Hepatocyte (in vitro differentiated cells): ENCODE measurements around the gene IL23R. TPM values are rescaled to one million over a fixed set of nuclear protein-coding genes. Genes with fewer than 3 reads are reported as not detected.
A peak's percentile ranks its signal among the peaks of the same experiment; 100 is the strongest.

Experiments
- DNase-seq: peaks from one replicate; pipeline ENCODE4 v3.0.0-alpha.2; 2016; ENCODE audit warnings: low spot score
- H2AFZ ChIP-seq: fragments of 200-600 bp; sonication (generic); 2 replicates; pipeline ENCODE4 v1.6.0; 2016; ENCODE audit warnings: antibody characterized with exemption, mild to moderate bottlenecking
- H3K27ac ChIP-seq: fragments of 200-600 bp; sonication (generic); 2 replicates; pipeline ENCODE4 v1.5.1; 2016; ENCODE audit warnings: mild to moderate bottlenecking
- H3K27me3 ChIP-seq: fragments of 200-600 bp; sonication (generic); 2 replicates; pipeline ENCODE4 v1.6.1; 2016
- H3K36me3 ChIP-seq: fragments of 200-600 bp; sonication (generic); replicated peaks from 2 replicates; pipeline ENCODE4 v1.5.1; 2016; ENCODE audit warnings: low read depth; ENCODE audit not compliant: insufficient read depth
- H3K4me1 ChIP-seq: fragments of 200-600 bp; sonication (generic); 2 replicates; pipeline ENCODE4 v1.5.1; 2016; ENCODE audit warnings: mild to moderate bottlenecking, moderate library complexity; ENCODE audit not compliant: insufficient read depth
- H3K4me2 ChIP-seq: fragments of 200-600 bp; sonication (generic); 2 replicates; pipeline ENCODE4 v1.6.0; 2016
- H3K4me3 ChIP-seq: fragments of 200-600 bp; sonication (generic); 2 replicates; pipeline ENCODE4 v1.5.1; 2016; ENCODE audit warnings: mild to moderate bottlenecking
- H3K79me2 ChIP-seq: fragments of 200-600 bp; sonication (generic); 2 replicates; pipeline ENCODE4 v1.6.0; 2017; ENCODE audit warnings: mild to moderate bottlenecking
- H3K9me2 ChIP-seq: fragments of 200-600 bp; sonication (generic); replicated peaks from 2 replicates; pipeline ENCODE4 v1.6.0; 2017; ENCODE audit warnings: mild to moderate bottlenecking; ENCODE audit not compliant: insufficient read depth
- H3K9me3 ChIP-seq: fragments of 200-600 bp; sonication (generic); 2 replicates; pipeline ENCODE4 v1.5.1; 2016; ENCODE audit warnings: low read depth, mild to moderate bottlenecking
- H4K20me1 ChIP-seq: fragments of 200-600 bp; sonication (generic); 2 replicates; pipeline ENCODE4 v1.6.0; 2016; ENCODE audit warnings: mild to moderate bottlenecking; ENCODE audit not compliant: insufficient read depth, poor library complexity, severe bottlenecking
- EZH2 ChIP-seq: fragments of 200-600 bp; sonication (generic); IDR thresholded peaks from 2 replicates; pipeline ENCODE4 v1.6.1; 2016; ENCODE audit warnings: antibody characterized with exemption, mild to moderate bottlenecking, borderline replicate concordance
- EZH2phosphoT487 ChIP-seq: fragments of 200-600 bp; sonication (generic); IDR thresholded peaks from one replicate; pipeline ENCODE4 v1.6.1; 2018; ENCODE audit warnings: antibody characterized with exemption, mild to moderate bottlenecking, low read depth, moderate library complexity; ENCODE audit not compliant: unreplicated experiment, severe bottlenecking
- WGBS: methylation state at CpG from one replicate; pipeline ENCODE4 v1.1.6; 2016; ENCODE audit warnings: low lambda C conversion rate; ENCODE audit errors: missing lambda C conversion rate; 5-methylcytosine and 5-hydroxymethylcytosine counted together
- polyA plus RNA-seq: library from polyadenylated mRNA; unstranded; fragments of >200 nt; fragmentation: Nextera tagmentation; extraction: Ambion mirVana; gene quantifications from 2 replicates; pipeline ENCODE4 v1.2.1, GENCODE V29; 2016
- total RNA-seq: library from RNA; depleted of rRNA; stranded (reverse); fragments of >200 nt; gene quantifications from 2 replicates; pipeline ENCODE4 v1.2.3, GENCODE V29; 2014
- TF ChIP-seq, protein P1 (sequence below): fragments of 200-600 bp; sonication (generic); IDR thresholded peaks from 2 replicates; pipeline ENCODE4 v1.5.1; 2016; ENCODE audit warnings: antibody characterized with exemption, mild to moderate bottlenecking; ENCODE audit not compliant: poor library complexity

IL23R gene
- total and polyA plus RNA-seq, 2 experiments from 2014 or later: 0.20 TPM; not detected in 1

DNA sequence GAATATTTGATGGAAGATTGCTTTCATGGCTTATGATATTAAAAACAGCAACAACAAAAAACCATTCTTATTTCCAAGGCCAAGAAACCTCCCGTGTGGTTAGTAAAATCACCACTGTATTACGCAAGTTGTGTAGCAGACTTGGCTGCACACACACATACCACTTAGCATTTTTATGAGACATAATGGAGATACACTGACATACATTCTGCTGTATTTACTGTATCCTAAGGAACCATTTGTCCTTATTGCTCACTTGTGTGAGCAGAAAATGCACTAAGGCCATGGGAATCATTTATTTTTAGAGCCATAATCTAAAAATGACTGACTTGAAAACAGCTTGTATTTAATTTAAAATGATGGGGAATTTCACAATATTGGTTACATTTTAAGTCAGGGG, 30.9 kb upstream of the IL23R start:
- Histone ChIP-seq H3K9me2 (no peaks in the 10 kb centered on the region), H3K4me2 (no peak overlapping the region), H2AFZ (no peak overlapping the region), H3K27ac (no peak overlapping the region), H3K4me3 (no peak overlapping the region), H3K4me1 (peaks cover 39% of the 10 kb centered on the region), H3K27me3 (no peaks in the 10 kb centered on the region), H3K79me2 (no peaks in the 10 kb centered on the region), H4K20me1 (no peaks in the 10 kb centered on the region), H3K36me3 (no peaks in the 10 kb centered on the region), H3K9me3 (no peaks in the 10 kb centered on the region)
- no peak for TF ChIP-seq EZH2
- no peak for TF ChIP-seq EZH2phosphoT487
- TF ChIP-seq, protein P1, sequence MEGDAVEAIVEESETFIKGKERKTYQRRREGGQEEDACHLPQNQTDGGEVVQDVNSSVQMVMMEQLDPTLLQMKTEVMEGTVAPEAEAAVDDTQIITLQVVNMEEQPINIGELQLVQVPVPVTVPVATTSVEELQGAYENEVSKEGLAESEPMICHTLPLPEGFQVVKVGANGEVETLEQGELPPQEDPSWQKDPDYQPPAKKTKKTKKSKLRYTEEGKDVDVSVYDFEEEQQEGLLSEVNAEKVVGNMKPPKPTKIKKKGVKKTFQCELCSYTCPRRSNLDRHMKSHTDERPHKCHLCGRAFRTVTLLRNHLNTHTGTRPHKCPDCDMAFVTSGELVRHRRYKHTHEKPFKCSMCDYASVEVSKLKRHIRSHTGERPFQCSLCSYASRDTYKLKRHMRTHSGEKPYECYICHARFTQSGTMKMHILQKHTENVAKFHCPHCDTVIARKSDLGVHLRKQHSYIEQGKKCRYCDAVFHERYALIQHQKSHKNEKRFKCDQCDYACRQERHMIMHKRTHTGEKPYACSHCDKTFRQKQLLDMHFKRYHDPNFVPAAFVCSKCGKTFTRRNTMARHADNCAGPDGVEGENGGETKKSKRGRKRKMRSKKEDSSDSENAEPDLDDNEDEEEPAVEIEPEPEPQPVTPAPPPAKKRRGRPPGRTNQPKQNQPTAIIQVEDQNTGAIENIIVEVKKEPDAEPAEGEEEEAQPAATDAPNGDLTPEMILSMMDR: no peak
- peak; percentile 26 for DNase-seq
- 40% methylated on average over 2 of the region's 2 CpGs for WGBS

DNA sequence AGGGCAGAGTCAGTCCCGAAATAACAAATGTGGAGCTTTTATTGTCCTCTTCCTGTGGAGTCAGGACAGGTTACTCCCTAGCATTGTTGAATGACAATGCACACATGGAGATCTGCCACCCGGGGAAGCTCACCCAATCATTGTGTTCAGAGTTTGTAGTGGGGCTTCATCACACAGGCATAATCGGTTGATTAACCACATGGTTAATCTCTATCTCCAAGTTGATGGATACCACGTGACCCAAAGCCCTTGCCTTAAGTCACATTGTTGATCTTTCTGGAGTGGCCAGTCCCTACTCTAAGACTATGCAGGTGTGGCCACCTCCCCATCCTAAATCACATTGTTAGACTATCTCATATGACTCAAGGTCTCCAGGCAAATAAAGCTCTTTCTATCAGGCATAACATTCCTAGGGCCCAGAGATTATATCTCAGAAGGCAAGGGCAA, 28.9 kb upstream of the IL23R start:
- H3K4me3 ChIP-seq: no peak overlapping the region
- H3K4me1 ChIP-seq: peaks cover 44% of the 10 kb centered on the region
- peak overlapping the region; percentile 35 for H3K4me2 ChIP-seq
- TF ChIP-seq, protein P1: no peak
- TF ChIP-seq EZH2phosphoT487 (no peak), EZH2 (no peak)
- H3K9me3 ChIP-seq: no peaks in the 10 kb centered on the region
- H3K27me3 ChIP-seq: no peaks in the 10 kb centered on the region
- DNase-seq: peak; percentile 75
- H3K27ac ChIP-seq: peak overlapping the region; percentile 75
- H2AFZ ChIP-seq: no peak overlapping the region
- no peaks in the 10 kb centered on the region for H3K36me3 ChIP-seq
- H3K9me2 ChIP-seq: no peaks in the 10 kb centered on the region
- no peaks in the 10 kb centered on the region for H4K20me1 ChIP-seq
- H3K79me2 ChIP-seq: no peaks in the 10 kb centered on the region
- WGBS: 38% methylated on average over 4 of the region's 4 CpGs

DNA sequence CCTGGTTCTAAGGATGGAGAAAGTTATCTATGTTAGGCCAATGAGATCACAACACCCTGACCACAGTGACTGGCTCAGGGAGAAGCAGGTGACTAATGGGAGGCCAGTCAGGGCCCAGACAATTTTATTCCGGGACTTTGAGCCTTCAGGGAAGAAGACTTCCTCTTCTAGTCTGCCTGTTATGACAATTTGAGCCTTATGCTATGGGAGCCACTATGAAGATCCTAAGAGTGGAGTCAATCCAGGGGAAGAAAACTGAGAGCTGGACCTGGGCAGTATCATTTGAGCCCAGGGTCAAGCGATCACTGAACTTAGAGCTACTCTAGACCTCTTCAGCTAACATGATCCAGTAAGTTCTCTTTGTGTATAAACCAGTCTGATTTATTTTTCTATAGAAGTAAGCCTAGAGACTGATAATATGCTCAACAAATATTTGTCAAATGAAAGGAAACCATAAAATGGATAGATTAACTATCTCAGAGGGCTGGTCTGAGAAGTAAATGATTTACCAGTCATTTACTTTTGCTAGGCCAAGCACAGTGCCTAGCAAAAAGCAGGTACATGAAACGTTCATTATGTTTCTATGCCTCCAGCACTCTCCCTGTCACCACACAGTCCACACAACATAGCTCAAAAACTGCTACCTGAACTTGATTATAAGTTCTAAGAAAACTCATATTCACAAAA, 27.3 kb upstream of the IL23R start:
- Histone ChIP-seq H3K4me3 (no peak overlapping the region), H4K20me1 (no peaks in the 10 kb centered on the region), H3K36me3 (no peaks in the 10 kb centered on the region), H2AFZ (no peak overlapping the region), H3K9me3 (no peaks in the 10 kb centered on the region), H3K79me2 (no peaks in the 10 kb centered on the region), H3K27me3 (no peaks in the 10 kb centered on the region), H3K4me2 (peak overlapping the region; percentile 45), H3K9me2 (no peaks in the 10 kb centered on the region), H3K27ac (peak overlapping the region; percentile 75), H3K4me1 (peaks cover 44% of the 10 kb centered on the region)
- peak; percentile 63 for DNase-seq
- TF ChIP-seq EZH2phosphoT487 (no peak), EZH2 (no peak)
- TF ChIP-seq, protein P1: no peak
- 45% methylated on average over 3 of the region's 3 CpGs for WGBS
